ELF-1 (cell line): ENCODE measurements around the gene FAM53B.

Experiments
- DNase-seq: peaks from one replicate; pipeline ENCODE4 v3.0.0-alpha.2; 2016; ENCODE audit warnings: low read depth, low spot score

FAM53B gene

GRCh38 chr10:124709861-124710260 is 34.3 kb downstream of the FAM53B start:
- no peak for DNase-seq

- no peak for DNase-seq
These were observed 35.2 kb downstream of the FAM53B start for GRCh38 chr10:124708922-124709520.

GRCh38 chr10:124708246-124708779 is 35.9 kb downstream of the FAM53B start:
- DNase-seq: peak; percentile 27

- no peak for DNase-seq
These were observed 36.6 kb downstream of the FAM53B start for GRCh38 chr10:124707551-124707950.

- no peak for DNase-seq
These were observed 37.1 kb downstream of the FAM53B start for GRCh38 chr10:124707144-124707467.

GRCh38 chr10:124706462-124707143 is 37.6 kb downstream of the FAM53B start:
- DNase-seq: no peak

- DNase-seq: no peak
These were observed 38.2 kb downstream of the FAM53B start for GRCh38 chr10:124705817-124706461.

GRCh38 chr10:124705381-124705740 is 38.8 kb downstream of the FAM53B start:
- DNase-seq: no peak

GRCh38 chr10:124704428-124705380 is 39.5 kb downstream of the FAM53B start:
- peak; percentile 26 for DNase-seq

- no peak for DNase-seq
These were observed 40.3 kb downstream of the FAM53B start for GRCh38 chr10:124703778-124704427.

- no peak for DNase-seq
These were observed 40.8 kb downstream of the FAM53B start for GRCh38 chr10:124703372-124703771.

GRCh38 chr10:124701881-124702656 is 42.1 kb downstream of the FAM53B start:
- no peak for DNase-seq

GRCh38 chr10:124701435-124701834 is 42.7 kb downstream of the FAM53B start:
- no peak for DNase-seq

GRCh38 chr10:124701038-124701365 is 43.2 kb downstream of the FAM53B start:
- DNase-seq: no peak

- no peak for DNase-seq
These were observed 43.7 kb downstream of the FAM53B start for GRCh38 chr10:124700293-124701037.

- DNase-seq: no peak
These were observed 44.5 kb downstream of the FAM53B start for GRCh38 chr10:124699471-124700292.

GRCh38 chr10:124698545-124699469 is 45.4 kb downstream of the FAM53B start:
- no peak for DNase-seq
